H1 (cell line): ENCODE measurements around the gene CADPS. TPM values are rescaled to one million over a fixed set of nuclear protein-coding genes. Genes with fewer than 3 reads are reported as not detected.

ENCODE experiments used
- CTCF ChIA-PET: fragments of 300-600 bp; sonication (Branson Sonifier 250); formaldehyde crosslinking; loops from one replicate; lab custom pipeline; 2021; ENCODE audit not compliant: partially characterized antibody; lab: Charles Lee
- POLR2A ChIA-PET: fragments of 300-600 bp; sonication (Branson Sonifier 250); formaldehyde crosslinking; loops from one replicate; lab custom pipeline; 2021; ENCODE audit warnings: inconsistent platforms; ENCODE audit not compliant: partially characterized antibody; lab: Charles Lee
- DNase-seq, 2 experiments: peaks; one replicate each; pipeline versions ENCODE4 v3.0.0 to v3.0.0-alpha.2; 2010 to 2022; ENCODE audit warnings: low spot score in 2 of 2, low read depth in 1 of 2, mixed read lengths in 1 of 2
- FAIRE-seq: peaks from 2 replicates; lab custom pipeline; 2011; peaks lifted over from hg19 to GRCh38; lab: Jason Lieb, UNC
- H2AFZ ChIP-seq: 2 replicates; pipeline ENCODE4 v1.8.1; 2012; ENCODE audit warnings: low read length, inconsistent platforms
- H2AK5ac ChIP-seq: 2 replicates; pipeline ENCODE4 v1.6.1; 2013; ENCODE audit warnings: low read depth, low read length
- H2BK120ac ChIP-seq: replicated peaks from 2 replicates; pipeline ENCODE3; 2013; ENCODE audit warnings: low read depth, low read length, inconsistent platforms
- H2BK12ac ChIP-seq: 2 replicates; pipeline ENCODE4 v1.6.1; 2013; ENCODE audit warnings: low read depth, low read length
- H2BK15ac ChIP-seq: 2 replicates; pipeline ENCODE4 v1.6.1; 2013; ENCODE audit warnings: low read length
- H2BK20ac ChIP-seq: 2 replicates; pipeline ENCODE4 v1.6.1; 2013; ENCODE audit warnings: low read length
- H2BK5ac ChIP-seq: 2 replicates; pipeline ENCODE4 v1.6.1; 2013; ENCODE audit warnings: low read depth, low read length
- H3K14ac ChIP-seq: 2 replicates; pipeline ENCODE4 v1.6.1; 2013; ENCODE audit warnings: inconsistent platforms; ENCODE audit not compliant: insufficient read length
- H3K18ac ChIP-seq: 2 replicates; pipeline ENCODE4 v1.6.1; 2013; ENCODE audit warnings: low read length; ENCODE audit errors: extremely low read depth
- H3K23ac ChIP-seq: 2 replicates; pipeline ENCODE4 v1.6.1; 2013; ENCODE audit warnings: inconsistent platforms; ENCODE audit not compliant: insufficient read length
- H3K23me2 ChIP-seq: 2 replicates; pipeline ENCODE4 v1.6.1; 2013; ENCODE audit warnings: low read depth, low read length
- H3K27ac ChIP-seq: 2 replicates; pipeline ENCODE4 v1.6.1; 2011; ENCODE audit warnings: low read depth, low read length, inconsistent platforms
- H3K27me3 ChIP-seq, 4 experiments: replicated peaks in 1 of 4; 1 replicate in 1 of 4; 2 replicates in 3 of 4; pipeline versions ENCODE4 v1.6.1 to v1.8.1; 2011 to 2013; ENCODE audit warnings: low read length in 3 of 4, mild to moderate bottlenecking in 3 of 4, inconsistent platforms in 2 of 4, mixed read lengths in 2 of 4, moderate library complexity in 1 of 4; ENCODE audit not compliant: control insufficient read depth in 3 of 4, insufficient read depth in 3 of 4; ENCODE audit errors: extremely low read depth in 1 of 4
- H3K36me3 ChIP-seq, 4 experiments: 2 replicates each; pipeline versions ENCODE4 v1.6.1 to v1.8.1; 2011 to 2013; ENCODE audit warnings: mild to moderate bottlenecking in 4 of 4, low read length in 3 of 4, moderate library complexity in 2 of 4, control low read depth in 1 of 4, inconsistent platforms in 1 of 4; ENCODE audit not compliant: insufficient read depth in 4 of 4, control insufficient read depth in 2 of 4
- H3K4ac ChIP-seq: replicated peaks from 2 replicates; pipeline ENCODE3; 2013; ENCODE audit warnings: low read length, low read depth, mixed read lengths, inconsistent platforms; ENCODE audit not compliant: insufficient read length
- H3K4me1 ChIP-seq, 4 experiments: replicated peaks in 1 of 4; 1 replicate in 1 of 4; 2 replicates in 3 of 4; pipeline versions ENCODE4 v1.6.1 to v1.8.1; 2011 to 2013; ENCODE audit warnings: low read length in 3 of 4, inconsistent platforms in 2 of 4, mixed read lengths in 1 of 4; ENCODE audit not compliant: insufficient read depth in 4 of 4, control insufficient read depth in 3 of 4
- H3K4me2 ChIP-seq, 2 experiments: 2 replicates each; pipeline versions ENCODE4 v1.6.1 to v1.8.1; 2011 to 2013; ENCODE audit warnings: low read depth in 2 of 2, low read length in 2 of 2, control low read depth in 1 of 2, inconsistent platforms in 1 of 2, mild to moderate bottlenecking in 1 of 2; ENCODE audit not compliant: insufficient read depth in 1 of 2
- H3K4me3 ChIP-seq, 4 experiments: fragments of 200-600, 300-600 bp in 1 of 4; sonication (generic), shearing (Covaris generic), sonication (Bioruptor Twin) in 1 of 4; 2 replicates each; pipeline versions ENCODE4 v1.5.1 to v1.8.1; 2011 to 2016; ENCODE audit warnings: low read length in 4 of 4, low read depth in 3 of 4, control low read depth in 2 of 4, inconsistent platforms in 2 of 4, mild to moderate bottlenecking in 2 of 4, mixed read lengths in 1 of 4, moderate library complexity in 1 of 4; ENCODE audit not compliant: insufficient read depth in 2 of 4; ENCODE audit errors: extremely low read depth in 1 of 4
- H3K56ac ChIP-seq: replicated peaks from 2 replicates; pipeline ENCODE3; 2013; ENCODE audit warnings: low read depth, mild to moderate bottlenecking, mixed read lengths, low read length, inconsistent platforms; ENCODE audit not compliant: insufficient read length
- H3K79me1 ChIP-seq: 2 replicates; pipeline ENCODE4 v1.6.1; 2013; ENCODE audit warnings: low read depth, low read length, control low read depth
- H3K79me2 ChIP-seq, 2 experiments: 2 replicates each; pipeline versions ENCODE4 v1.6.1 to v1.8.1; 2012 to 2013; ENCODE audit warnings: low read length in 2 of 2, mild to moderate bottlenecking in 2 of 2, inconsistent platforms in 1 of 2; ENCODE audit not compliant: insufficient read depth in 2 of 2, control insufficient read depth in 1 of 2
- H3K9ac ChIP-seq, 4 experiments: replicated peaks in 1 of 4; 1 replicate in 1 of 4; 2 replicates in 3 of 4; pipeline versions ENCODE4 v1.6.1 to v1.8.1; 2011 to 2013; ENCODE audit warnings: low read depth in 3 of 4, low read length in 3 of 4, control low read depth in 2 of 4, mild to moderate bottlenecking in 2 of 4, moderate library complexity in 2 of 4, inconsistent platforms in 1 of 4; ENCODE audit errors: extremely low read depth in 1 of 4
- H3K9me3 ChIP-seq, 2 experiments: 2 replicates each; pipeline versions ENCODE4 v1.6.1 to v1.8.1; 2012 to 2013; ENCODE audit warnings: mild to moderate bottlenecking in 2 of 2, moderate library complexity in 2 of 2, control low read depth in 1 of 2, inconsistent platforms in 1 of 2, low read depth in 1 of 2, low read length in 1 of 2, mixed read lengths in 1 of 2; ENCODE audit not compliant: insufficient read depth in 2 of 2
- H4K20me1 ChIP-seq, 2 experiments: replicated peaks in 1 of 2; 2 replicates each; pipeline versions ENCODE3 to v1.8.1; 2011 to 2013; ENCODE audit warnings: inconsistent platforms in 2 of 2, low read length in 2 of 2, mild to moderate bottlenecking in 1 of 2; ENCODE audit not compliant: insufficient read depth in 2 of 2, control insufficient read depth in 1 of 2
- H4K5ac ChIP-seq: 2 replicates; pipeline ENCODE4 v1.6.1; 2013; ENCODE audit warnings: low read length, low read depth, mixed read lengths, inconsistent platforms; ENCODE audit not compliant: insufficient read length
- H4K8ac ChIP-seq: 2 replicates; pipeline ENCODE4 v1.8.0; 2013; ENCODE audit warnings: mild to moderate bottlenecking, moderate library complexity, low read length, inconsistent platforms; ENCODE audit not compliant: insufficient read depth; ENCODE audit errors: extremely low read depth
- H4K91ac ChIP-seq: replicated peaks from 2 replicates; pipeline ENCODE3; 2013; ENCODE audit warnings: low read length, mixed read lengths, inconsistent platforms; ENCODE audit not compliant: insufficient read length
- PHF8 ChIP-seq: fragments of 200-600 bp; sonication (generic); conservative IDR thresholded peaks from 2 replicates; pipeline ENCODE4 v1.7.1; 2012; ENCODE audit warnings: low read depth, mild to moderate bottlenecking, inconsistent platforms, low read length, moderate library complexity
- POLR2A ChIP-seq, 2 experiments: IDR thresholded peaks; 1 replicate in 1 of 2; 2 replicates in 1 of 2; pipeline ENCODE4 v1.6.1; 2011; ENCODE audit warnings: low read depth in 2 of 2, low read length in 2 of 2, mild to moderate bottlenecking in 2 of 2; ENCODE audit errors: control extremely low read depth in 1 of 2
- WGBS, 2 experiments: shearing (Covaris generic) in 1 of 2; methylation state at CpG; one replicate each; pipeline versions ENCODE4 v1.1.6 to v1.1.7; 2013 to 2015; ENCODE audit warnings: low lambda C conversion rate in 2 of 2, mixed read lengths in 2 of 2, inconsistent platforms in 1 of 2, low coverage in 1 of 2, missing lambda C conversion rate in 1 of 2; ENCODE audit not compliant: insufficient replicate concordance in 2 of 2, insufficient coverage in 1 of 2, insufficient read length in 1 of 2; ENCODE audit errors: extremely low coverage in 1 of 2, missing lambda C conversion rate in 1 of 2; 5-methylcytosine and 5-hydroxymethylcytosine counted together
- polyA plus RNA-seq, 7 experiments: library from polyadenylated mRNA; depleted of rRNA in 3 of 7; stranded (reverse) in 5 of 7; unstranded in 2 of 7; fragments of >200 nt in 5 of 7; fragments of 200-250 nt in 2 of 7; gene quantifications; 1 replicate in 5 of 7; 2 replicates in 1 of 7; 4 replicates in 1 of 7; pipeline versions ENCODE4 v1.2.1 to v1.2.3, GENCODE V29; 2011 to 2013; ENCODE audit warnings: missing spikeins in 2 of 7, mixed read lengths in 2 of 7
- total RNA-seq: library from RNA; stranded (reverse); fragmentation: NEBNext Ultra II Directional; extraction: Animal tissue kit (Norgen Biotek cat#: 25700); gene quantifications from 2 replicates; pipeline ENCODE4 v1.2.1, GENCODE V29; 2021

CADPS gene
- total and polyA plus RNA-seq, 2 of the 8 experiments (the other 6 are each of a cell fraction or from before 2014, with no cell fraction given), result 7.1 to 10.2 TPM

DNA sequence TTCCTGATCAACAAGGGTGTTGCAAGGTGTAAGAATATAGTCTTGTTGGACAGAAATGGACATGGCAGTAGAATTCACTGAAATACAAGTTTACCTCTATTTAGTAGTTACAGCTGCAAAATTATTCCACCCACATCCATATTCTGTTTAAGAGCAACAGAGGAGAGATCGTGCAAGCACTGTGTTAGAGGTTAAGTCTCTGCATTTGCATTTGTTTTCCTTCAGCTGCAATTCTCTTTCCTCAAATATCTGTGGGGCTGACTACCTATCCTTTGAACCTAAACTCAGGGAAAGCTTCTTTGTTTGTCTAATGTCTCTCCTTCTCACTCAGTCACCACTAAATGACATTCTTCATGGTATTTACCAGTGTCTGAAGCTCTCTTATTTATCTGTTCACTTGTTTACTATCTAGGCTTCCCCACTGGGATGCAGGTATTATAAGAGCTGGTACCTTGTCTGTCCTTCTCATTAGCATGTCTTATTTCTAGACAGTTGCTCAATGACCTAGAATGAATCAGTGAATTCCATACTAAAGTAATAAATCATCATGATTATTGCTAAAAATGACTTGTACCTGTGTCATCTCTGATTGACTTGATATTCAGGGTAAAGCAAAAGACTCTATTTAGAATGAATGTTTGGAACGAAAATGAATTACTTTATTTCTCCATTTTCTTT lies 326.5 kb downstream of the CADPS start:
- H2BK120ac ChIP-seq, result no peak overlapping the region
- H4K91ac ChIP-seq, result no peak overlapping the region
- no peak overlapping the region for H2BK12ac ChIP-seq
- H3K9me3 ChIP-seq, result no peaks in the 10 kb centered on the region
- 80% methylated on average over 2 of the region's 2 CpGs; no CpG with 5 or more reads in 1 of the 2 experiments for WGBS, 2 experiments
- no peaks in the 10 kb centered on the region for H3K36me3 ChIP-seq
- no peak overlapping the region for H2BK20ac ChIP-seq
- H2AFZ ChIP-seq, result no peak overlapping the region
- H3K23ac ChIP-seq, result no peak overlapping the region
- H3K4me2 ChIP-seq, result no peak overlapping the region
- no peaks in the 10 kb centered on the region for H4K20me1 ChIP-seq
- TF ChIP-seq POLR2A (IDR thresholded peaks at IDR 0.05; ENCODE audit: control extremely low read depth in 1 of 2, low read depth in 2 of 2, low read length in 2 of 2) (no peak), PHF8 (no peak)
- TF ChIP-seq, all 59 proteins: peak for 0
- H3K9ac ChIP-seq, result no peak overlapping the region
- DNase-seq (no peak), FAIRE-seq (no peak)
- no peak overlapping the region for H3K27ac ChIP-seq
- no peak overlapping the region for H3K18ac ChIP-seq
- H4K8ac ChIP-seq, result no peak overlapping the region
- H3K23me2 ChIP-seq, result no peaks in the 10 kb centered on the region; the same call in 1 of the 2 replicates
- H3K79me1 ChIP-seq, result no peaks in the 10 kb centered on the region
- CTCF ChIA-PET, result interaction anchor here (1.2 to 2.1 kb wide), 4 partner anchors 10 to 72 kb away, joined by 3 to 11 read pairs (median 4); no protein-coding TSS in a partner anchor
- peaks cover 0 to 1% (median 0%) of the 10 kb centered on the region in 4 experiments; a peak in 1 of 7 replicates for H3K27me3 ChIP-seq
- no peak overlapping the region for H2BK15ac ChIP-seq
- peaks cover 0 to 10% (median 3%) of the 10 kb centered on the region in 4 experiments; a peak in 6 of 7 replicates for H3K4me1 ChIP-seq
- no peak overlapping the region for H3K56ac ChIP-seq
- no peak overlapping the region for H2BK5ac ChIP-seq
- H3K14ac ChIP-seq, result no peak overlapping the region
- H4K5ac ChIP-seq, result no peak overlapping the region
- H3K4ac ChIP-seq, result no peak overlapping the region
- H3K79me2 ChIP-seq, result no peaks in the 10 kb centered on the region; a peak in 1 of 4 replicates
- no peak overlapping the region for H2AK5ac ChIP-seq
- H3K4me3 ChIP-seq, result no peak overlapping the region
- POLR2A ChIA-PET, result no interaction called here
